ENCODE measurements around the gene CD93.

Gene CD93

DNA sequence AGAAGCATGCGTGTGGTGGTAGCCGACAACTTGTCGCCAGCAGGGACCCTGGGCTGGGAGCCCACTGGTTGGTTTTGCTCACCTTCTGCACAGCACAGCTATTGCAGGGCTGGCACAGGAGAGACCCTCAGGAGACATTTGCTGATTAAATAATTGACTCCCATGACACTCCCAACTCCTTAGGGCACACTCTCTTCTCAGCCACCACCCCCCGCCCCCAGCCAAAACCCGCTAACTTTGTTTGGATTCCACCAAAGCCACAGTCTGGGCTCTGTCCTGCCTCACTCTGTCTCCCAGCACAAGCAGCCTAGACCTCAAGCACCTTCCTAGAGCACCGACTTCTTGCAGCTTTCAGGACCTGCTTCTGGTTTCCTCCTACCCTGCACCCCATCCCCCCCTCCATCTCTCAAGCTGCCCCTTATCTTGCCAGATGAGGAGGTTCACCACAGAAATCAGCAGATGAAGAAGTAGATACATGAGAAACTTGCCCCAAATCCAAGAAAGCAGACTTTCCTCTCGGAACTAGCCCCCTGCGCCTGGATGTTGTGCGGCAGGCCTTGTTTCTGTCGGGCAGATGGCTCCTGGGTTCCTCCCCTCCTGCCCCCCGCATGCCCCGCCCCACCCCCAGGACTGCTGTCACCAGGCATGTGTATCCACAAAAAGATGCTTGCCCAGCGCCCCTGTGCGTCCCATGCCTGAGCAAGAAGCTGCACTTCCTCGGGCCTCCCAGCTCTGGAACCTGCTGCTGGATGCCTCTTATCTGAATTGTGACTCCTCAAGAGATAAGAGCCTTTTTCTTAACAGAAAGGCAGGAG lies 35.0 kb upstream of the CD93 start:
- FAIRE-seq: no peak

DNA sequence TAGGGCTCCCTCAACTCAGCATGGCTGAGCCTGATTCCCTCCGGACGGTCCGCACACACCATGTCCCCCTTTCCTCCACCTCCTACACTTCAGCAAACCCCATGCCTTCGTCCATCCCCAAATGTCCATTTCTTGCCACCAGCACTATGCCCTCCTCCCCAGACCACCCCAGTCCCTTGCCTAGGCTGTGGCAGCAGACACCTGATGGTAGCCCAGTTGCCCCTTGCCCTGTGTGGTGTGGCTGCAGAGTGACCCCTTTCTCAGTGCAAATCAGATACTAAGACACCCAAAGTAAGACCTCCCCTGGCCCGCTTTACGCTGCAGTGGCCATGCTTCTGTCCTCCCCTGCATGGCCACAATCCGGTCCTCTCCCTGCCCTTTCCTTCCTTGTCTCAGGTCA lies 34.1 kb upstream of the CD93 start:
- no peak for DNase-seq (ENCODE audit: low spot score)
- no peak for FAIRE-seq

More for the DNA sequence above, 35.0 kb upstream of the CD93 start:
- no peak for DNase-seq (ENCODE audit: low spot score)

DNA sequence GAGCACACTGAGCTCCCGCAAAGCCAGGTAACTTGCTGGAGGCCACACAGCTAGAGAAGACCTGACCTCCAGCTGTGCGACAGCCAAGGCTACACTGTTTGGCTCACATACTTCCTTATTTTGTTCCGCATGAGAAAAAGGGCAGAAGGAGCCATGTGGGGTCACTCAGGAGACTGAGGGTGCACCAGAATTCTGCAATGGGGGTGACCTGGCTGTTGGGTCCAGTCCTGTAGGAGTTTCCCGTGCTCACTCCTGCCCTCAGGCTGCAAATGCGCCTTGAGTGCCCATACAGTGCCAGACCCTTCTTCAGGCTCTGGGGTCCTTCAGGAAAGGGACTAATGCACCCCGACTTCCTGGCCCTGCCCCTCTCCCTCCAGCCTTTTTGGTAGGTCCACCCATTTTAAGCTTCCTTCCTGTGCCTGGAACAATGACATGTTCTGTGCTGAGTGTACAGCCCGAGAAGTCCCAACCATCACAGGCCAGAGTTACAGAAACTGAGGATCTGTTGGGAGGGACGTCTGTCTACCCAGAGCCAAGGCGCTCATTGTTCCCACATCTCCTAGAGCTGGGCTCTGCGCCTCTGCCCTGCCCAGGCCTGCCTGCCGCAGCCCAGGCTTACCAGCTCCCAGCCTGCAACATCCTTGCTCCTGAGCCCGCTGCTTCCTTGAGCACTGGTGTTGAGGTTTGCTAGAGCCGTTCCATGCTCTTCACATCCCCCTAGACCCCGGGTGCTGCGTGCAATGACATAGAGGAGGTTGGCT lies 33.5 kb upstream of the CD93 start:
- DNase-seq (ENCODE audit: low spot score): no peak

DNA sequence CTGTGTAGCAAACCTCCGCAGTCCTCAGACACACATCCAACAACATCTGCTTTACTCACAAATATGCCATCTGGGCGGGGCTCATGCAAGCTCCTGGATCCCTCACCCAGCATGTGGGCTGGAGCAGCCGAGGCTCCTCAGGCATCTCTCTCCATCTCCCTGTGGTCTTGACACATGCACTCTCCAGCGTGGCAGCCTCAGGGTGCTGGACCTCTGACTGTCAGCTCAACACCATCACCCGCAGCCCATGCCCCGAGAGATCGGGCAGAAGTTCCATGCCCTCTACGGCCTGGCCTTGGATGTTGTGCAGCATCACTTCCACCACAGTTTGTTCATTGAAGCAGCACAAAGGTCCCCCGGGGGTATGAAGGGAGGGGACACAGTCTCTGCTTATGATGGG lies 32.6 kb upstream of the CD93 start:
- DNase-seq (ENCODE audit: low spot score) (no peak), FAIRE-seq (no peak)

More for the DNA sequence above, 33.5 kb upstream of the CD93 start:
- FAIRE-seq: no peak

DNA sequence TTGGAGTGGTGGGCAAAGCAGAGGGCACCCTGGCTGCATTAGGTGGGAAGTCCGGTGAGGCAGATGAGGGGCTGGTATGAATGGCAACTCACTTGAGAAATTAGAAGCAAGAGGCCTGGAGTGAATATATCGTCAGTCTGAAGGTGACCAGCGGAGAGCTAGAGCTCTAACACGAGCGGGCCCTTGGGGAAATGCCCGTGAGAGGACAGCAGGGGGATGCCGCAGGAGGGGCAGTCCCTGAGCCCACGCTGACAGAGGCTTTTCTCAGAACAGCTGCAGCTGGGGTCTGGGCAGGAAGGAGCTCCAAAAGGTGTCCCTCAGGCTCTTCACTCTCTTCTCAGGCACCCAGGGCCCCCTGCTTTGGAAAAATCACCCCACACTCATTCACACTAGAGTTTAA lies 32.0 kb upstream of the CD93 start:
- no peak for FAIRE-seq

DNA sequence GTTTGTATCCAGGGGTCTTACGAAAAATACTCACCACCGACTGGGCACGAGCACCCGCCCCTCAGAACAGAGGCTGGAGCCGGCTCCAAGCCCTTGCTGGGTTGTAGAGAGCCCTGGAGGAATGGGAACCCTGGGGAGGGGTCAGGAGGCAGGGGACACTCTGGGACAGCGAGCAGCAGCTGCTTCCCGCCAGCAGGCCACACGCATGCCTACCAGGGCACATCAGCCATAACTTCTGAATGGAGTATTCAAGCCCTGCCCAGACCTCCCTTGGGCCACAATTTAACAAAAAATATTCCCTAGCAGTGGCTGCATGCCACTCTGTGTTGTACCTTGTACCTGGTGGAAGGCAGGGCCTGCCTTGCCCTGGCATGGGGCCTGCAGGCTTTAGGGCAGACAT lies 31.6 kb upstream of the CD93 start:
- FAIRE-seq (no peak), DNase-seq (ENCODE audit: low spot score) (no peak)

More for the DNA sequence above, 32.0 kb upstream of the CD93 start:
- no peak for DNase-seq (ENCODE audit: low spot score)

DNA sequence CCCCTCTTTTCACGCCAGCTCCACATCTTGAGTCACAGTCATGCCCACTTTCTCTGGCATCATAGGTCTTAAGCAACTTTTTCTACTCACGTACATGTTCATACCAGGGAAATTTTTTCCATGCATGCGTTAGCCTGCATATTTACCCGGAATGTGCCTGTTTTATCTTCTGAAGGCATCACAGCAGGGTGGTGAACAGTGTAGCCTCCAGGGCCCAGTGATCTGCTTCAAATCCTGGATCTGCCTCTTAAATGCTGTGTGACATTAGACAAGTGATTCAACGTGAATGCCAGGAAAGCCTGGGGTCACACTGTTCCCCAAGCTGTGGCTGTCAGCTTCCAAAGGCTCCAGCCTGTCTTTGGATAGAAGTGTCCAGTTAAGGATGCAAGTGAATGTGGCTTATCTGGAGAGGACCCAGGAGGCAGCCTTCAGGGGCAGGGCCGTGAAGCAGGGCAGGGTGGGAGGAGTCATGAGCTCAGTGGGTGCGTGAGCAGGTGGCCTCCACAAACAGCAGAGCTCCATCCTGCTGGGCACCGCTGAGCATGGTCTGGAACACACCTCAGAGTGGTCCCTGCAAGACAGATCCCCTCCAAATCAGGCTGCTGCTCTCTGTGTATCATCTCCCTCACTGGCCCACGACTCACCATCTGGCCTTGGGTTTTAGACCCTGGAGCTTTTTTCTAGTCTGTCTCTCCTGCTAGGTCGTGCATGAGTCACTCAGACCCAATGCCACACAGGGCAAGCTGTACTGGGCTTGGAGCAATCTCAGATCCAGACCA lies 30.4 kb upstream of the CD93 start:
- no peak for FAIRE-seq
- DNase-seq (ENCODE audit: low spot score): no peak

DNA sequence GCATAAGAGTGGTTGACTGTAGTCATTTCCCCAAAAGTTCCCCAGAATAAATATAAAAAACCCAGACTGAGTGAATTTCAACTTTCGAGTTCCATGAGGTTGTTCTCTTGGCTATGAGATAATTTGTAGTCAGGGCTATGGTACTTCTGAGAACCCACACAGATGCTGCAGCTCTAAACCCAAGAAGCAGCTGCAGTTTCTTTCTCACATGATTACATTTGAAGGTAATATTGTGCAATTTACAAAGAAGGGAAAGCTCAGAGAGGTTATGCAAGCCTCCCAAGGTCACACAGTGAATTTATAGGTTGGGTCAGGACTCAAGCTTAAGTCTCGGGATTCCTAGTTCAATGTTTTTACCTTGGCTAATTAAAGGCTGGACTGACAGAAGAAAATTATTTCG lies 29.7 kb upstream of the CD93 start:
- DNase-seq (ENCODE audit: low spot score) (no peak), FAIRE-seq (no peak)

DNA sequence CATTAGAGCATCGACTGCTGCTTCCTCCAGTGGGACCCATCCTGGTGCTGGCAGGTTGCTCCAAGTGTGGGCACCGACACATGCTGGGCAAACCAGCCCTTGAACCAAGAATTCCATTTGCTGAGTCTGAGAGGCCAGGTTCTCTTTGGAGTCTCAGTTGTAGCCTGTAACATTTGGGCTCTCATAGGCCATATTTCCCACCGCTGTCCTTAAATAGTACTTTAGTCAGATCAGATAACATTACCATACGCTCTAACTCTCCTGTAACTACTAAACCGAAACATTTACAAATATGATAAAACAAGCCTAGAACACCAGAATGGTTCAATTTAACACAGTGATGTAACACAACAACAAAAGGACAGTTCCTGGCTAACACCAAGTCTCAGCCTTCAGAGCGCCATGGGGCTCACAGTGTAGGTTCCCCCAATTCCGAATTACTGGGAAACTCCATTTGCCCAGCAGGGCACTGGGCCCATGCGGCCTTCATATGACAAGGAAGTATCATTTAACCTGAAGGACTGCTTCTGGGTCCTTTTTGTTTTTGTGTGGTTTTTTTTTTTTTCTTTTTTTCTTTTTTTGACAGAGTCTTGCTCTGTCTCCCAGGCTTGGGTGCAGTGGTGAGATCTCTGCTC lies 28.4 kb upstream of the CD93 start:
- FAIRE-seq (no peak), DNase-seq (ENCODE audit: low spot score) (no peak)

DNA sequence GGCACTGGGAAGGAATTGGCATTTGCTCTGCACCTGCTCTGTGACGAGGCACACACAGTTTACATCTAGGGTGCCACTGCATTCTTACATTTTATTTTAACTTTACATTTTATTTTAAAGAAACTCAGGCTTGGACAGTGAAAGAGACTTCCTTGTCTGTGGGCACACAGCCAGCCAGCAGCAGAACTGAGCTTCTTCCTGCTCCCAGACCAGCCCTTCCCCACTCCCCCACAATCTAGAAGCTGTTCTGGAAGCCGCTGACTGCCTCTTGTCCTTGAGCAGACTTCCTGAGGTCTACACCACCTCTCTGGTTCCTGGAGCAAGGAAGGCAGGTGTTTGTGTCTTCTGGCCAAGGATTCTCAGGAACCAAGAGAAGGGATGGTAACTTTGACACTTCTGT lies 27.9 kb upstream of the CD93 start:
- FAIRE-seq: no peak
- DNase-seq (ENCODE audit: low spot score): no peak

DNA sequence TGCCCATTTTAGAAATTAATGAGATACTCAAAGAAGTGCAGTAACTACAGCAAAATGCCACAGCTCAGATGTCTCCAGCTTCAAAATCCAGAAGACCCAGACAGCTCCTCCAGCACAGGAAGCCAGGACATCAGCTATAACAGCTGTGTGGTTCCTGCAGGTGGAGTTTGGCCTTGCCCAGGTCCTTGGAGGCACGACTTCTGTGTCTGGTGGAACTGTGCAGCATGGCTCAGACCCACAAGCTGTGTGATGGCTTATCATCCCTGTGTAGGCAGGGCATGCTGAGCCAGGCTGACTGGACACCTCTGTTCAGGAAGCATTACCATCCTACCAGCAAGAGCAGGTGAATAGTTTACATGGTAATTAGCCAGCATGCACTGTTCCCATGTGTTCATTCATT lies 26.5 kb upstream of the CD93 start:
- DNase-seq (ENCODE audit: low spot score) (no peak), FAIRE-seq (no peak)

DNA sequence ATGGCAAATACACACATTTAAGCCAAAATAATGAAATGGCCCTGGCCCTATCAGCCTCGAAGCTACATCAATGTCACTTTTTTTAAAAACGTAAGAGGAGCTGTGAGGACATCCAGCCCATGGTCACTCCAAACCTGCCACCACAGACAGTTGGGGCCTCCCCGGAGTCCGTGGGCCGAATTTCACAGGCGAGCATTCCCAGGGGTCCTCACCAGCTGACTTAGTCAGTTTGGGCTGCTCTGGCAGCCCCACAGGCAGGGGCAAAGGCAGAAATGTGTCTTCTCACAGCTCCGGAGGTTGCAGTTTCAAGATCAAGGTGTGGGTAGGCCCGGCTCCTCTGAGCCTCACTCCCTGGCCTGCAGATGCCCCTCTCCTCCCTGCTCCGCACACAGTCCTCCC lies 25.8 kb upstream of the CD93 start:
- DNase-seq (ENCODE audit: low spot score) (no peak), FAIRE-seq (no peak)

DNA sequence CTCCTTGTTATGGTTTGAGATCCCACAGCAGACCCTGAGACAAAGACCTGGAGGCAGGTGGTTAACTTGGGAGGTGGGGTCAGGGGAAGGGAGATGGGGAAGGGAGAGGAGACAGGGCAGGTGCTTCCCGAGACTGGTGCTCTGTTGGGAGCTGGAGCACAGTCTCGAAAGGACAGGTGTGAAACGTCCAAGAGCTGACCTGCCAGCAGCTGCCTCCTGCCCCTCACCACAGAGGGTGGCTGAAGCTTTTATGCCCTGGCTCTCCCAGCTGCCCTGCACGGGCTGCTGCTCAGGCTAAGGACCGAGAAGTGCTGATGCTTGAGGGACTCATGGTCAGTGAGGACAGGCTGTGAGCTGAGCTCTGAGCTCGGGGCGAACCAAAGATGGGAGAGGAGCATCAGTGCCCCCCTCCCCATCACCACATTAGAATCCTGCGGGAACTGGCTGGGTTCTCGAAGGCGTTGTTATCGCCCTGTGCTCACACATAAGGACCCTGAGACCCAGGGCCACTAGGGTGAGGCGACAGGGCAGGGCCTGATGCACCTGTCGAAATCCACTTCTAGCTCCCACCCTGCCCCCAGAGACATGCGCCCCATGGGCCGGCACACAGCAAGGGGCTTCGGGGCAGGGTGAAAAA lies 25.3 kb upstream of the CD93 start:
- FAIRE-seq (no peak), DNase-seq (ENCODE audit: low spot score) (no peak)

DNA sequence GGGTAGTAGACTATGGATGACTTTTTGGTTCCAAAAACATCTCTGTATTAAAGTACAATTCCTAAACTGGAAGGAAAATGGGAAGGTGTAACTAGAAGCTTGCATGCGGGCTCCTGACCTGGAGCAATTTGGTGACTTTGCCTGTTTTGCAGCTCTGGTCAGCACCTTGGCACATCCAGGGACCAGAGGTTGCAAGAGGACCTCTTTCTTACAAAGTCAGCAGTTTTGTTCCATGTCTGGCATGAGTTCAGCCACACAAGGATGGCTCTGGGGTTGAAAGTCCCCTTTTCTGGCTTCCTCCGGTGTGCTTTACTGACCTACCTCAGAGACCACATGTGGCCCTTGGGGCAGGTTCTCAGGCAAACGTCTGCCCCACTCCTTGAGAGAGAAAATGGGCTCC lies 22.7 kb upstream of the CD93 start:
- no peak for FAIRE-seq
- no peak for DNase-seq (ENCODE audit: low spot score)

DNA sequence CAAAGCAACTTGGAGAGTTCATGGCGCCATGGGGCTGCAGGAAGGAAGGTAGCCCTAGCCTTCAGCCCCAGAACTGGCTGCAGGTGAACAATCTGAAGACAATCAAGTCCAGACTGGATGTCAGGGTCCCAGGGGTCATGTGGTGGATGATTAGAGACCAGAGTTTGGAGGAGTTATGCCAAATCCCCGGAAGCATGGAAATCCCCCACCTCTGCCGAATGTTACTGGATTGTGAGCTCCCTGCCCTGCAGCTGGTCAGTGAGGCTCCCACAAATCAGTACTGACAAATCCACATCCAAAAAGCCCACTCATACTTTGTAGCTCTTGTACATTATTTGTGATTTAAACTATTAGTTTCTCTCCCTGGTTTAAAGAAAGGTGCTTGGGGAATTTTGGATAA lies 21.3 kb upstream of the CD93 start:
- FAIRE-seq: no peak

DNA sequence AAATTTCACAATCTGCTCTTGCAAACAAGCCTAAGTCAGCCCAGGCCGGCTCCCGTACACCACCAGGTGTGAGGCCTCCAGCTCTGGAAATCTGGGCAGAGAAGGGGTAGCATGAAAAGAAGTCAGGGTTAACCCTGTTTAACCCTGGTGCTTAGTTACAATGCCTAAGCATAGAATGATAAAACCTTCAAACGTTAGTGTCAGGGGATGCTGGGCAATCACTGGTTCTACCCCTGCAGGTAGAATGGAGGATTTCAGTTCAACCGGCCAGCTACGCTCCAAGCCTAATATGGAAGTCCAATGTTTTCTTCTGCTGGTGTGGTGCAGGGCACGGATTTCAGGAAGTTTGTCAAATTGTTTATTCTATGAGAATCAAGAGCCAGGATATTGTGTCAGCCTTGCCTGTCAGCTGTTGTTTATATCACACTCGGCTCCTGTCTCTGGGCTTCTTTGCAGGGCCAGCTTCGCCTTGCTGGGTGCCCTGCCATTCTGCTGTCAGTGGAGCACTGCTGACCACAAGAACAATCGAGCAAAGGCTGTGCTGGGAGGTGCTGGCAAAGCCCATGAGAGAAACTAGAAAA lies 20.2 kb upstream of the CD93 start:
- FAIRE-seq (no peak), DNase-seq (ENCODE audit: low spot score) (no peak)

More for the DNA sequence above, 21.3 kb upstream of the CD93 start:
- DNase-seq (ENCODE audit: low spot score): no peak

DNA sequence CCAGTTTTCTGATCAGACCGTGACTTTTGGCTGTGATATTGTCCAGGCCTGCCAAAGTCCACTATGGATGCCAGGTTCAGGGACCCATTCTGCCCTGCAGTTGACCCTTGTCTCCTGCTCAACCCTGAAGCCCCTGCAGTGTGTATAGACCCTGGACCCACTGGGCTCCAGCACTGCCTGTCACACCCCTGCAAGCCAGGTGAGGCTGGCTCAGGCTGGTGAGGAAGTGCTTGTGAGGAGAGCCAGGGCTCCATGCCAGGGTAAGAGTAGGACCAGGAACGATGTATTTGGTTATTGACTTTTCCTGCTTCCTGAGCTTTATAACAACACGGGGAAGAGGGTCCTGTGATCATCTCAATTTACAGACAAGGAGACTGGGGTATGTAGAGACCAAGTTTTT lies 19.1 kb upstream of the CD93 start:
- DNase-seq (ENCODE audit: low spot score) (no peak), FAIRE-seq (no peak)

DNA sequence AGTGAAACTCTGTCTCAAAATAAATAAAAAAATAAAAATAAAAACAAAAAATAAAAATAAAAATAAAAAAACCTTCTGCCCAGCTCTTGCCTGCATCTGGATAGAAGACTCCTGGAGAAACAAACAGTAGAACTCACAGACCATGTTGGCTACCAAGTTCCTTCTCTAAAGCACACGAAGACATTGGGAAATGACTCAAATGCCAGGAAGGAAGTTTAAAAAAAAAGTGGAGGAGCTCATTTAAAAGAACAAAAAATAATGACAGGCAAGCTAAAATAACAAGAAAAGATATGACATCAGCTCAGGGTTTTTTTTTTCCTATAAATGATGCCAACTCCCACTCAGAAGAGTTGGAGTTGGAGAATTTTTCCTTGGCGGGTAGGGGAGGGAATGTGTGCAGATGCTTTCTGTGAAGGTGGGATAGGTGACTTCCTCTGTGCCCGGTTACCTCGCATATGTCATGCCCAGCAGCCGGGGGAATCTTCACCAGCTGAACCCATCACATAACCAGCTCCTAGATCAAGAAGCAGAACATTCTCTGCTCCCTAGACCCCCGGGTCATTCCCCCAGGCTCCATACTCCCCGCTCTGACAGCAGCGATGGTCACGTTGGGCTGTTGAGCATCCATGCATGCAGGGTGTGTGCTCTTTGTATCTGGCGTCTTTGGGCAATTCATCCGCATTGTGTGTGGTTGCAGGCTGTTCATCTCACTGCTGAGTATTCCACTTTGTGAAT lies 17.3 kb upstream of the CD93 start:
- DNase-seq (ENCODE audit: low spot score) (no peak), FAIRE-seq (no peak)

DNA sequence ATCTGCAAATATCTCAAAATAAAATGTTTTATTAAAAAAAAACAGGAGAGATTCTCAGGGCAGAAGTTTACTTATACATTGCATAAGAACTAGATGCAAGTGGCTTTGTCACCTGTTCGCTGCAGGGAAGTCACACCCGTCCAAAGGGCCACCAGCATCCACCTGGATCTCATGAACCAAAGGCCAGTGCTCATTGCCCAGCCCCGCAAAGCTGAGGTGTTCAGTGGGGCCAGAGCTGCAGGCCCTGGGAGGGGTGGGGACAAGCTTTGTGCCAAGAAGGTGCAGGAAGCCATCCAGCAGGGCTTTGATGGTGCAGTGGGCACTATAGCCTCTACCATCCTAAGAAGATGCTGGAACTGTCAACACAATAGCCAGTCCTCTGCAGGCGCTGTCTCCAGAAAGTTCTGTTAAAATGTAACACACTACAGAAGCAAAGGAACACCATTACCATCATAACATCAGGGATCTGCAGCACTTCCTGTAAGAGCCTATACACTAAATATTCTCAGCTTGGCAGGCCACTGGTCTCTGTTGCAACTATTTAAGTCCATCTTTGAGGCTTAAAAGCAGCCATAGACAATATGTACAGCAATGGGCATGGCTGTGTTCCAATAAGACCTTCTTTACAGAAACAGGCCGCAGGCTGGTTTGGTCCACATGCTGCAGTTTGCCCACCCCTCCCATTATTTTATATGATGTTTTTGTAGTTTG lies 15.7 kb upstream of the CD93 start:
- FAIRE-seq (no peak), DNase-seq (ENCODE audit: low spot score) (no peak)
